Keratinocyte (primary cell): ENCODE results near the gene FBXL13.

Source experiments
- CTCF ChIP-seq, 3 experiments: IDR thresholded peaks in 1 of 3; conservative IDR thresholded peaks in 1 of 3; optimal IDR thresholded peaks in 1 of 3; 2 replicates in 2 of 3; 3 replicates in 1 of 3; pipeline versions ENCODE3 to v1.5.1; 2011; ENCODE audit warnings: low read length in 3 of 3, mild to moderate bottlenecking in 3 of 3, moderate library complexity in 2 of 3, control low read depth in 1 of 3, inconsistent platforms in 1 of 3; ENCODE audit not compliant: insufficient read depth in 2 of 3; ENCODE audit errors: extremely low read depth in 1 of 3
- EZH2 ChIP-seq: IDR thresholded peaks from one replicate; pipeline ENCODE4 v1.6.1; 2012; ENCODE audit warnings: inconsistent platforms, mild to moderate bottlenecking, low read length, moderate library complexity

DNA sequence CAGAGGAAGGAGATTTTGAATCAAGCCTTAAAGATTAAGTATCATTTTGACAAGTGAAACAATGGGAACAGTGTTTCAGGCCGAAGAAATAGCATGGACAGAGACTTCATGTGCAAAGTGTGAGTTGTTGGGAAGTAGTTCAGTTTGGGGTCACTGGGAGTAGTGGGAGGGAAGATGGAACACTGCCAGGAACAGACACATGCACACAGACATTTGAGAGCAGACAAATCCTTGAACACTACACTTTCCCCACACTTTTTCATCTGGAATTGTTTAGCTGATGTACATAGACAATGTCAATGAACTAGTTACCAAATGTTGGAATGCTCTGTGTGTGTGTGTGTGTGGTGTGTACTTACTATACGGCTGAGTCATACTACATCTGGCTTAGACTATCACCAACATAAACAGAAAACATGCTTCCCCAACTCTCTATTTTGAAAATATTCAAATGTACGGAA, 214.2 kb downstream of the FBXL13 start:
- no peak for TF ChIP-seq CTCF (optimal IDR thresholded peaks at IDR 0.05 in 1 of 3, IDR thresholded peaks at IDR 0.05 in 1 of 3, conservative IDR thresholded peaks at IDR 0.05 in 1 of 3; ENCODE audit: extremely low read depth in 1 of 3, insufficient read depth in 2 of 3, low read length in 3 of 3)
- TF ChIP-seq EZH2 = no peak
